HL-60 (cell line): ENCODE results near the gene ADAMTS17.

Experiments used
- CTCF ChIP-seq: IDR thresholded peaks from one replicate; pipeline ENCODE4 v1.5.1; 2011; ENCODE audit warnings: low read length, control low read depth, inconsistent platforms; ENCODE audit not compliant: insufficient read depth
- GABPA ChIP-seq: IDR thresholded peaks from 2 replicates; pipeline ENCODE4 v1.6.1; 2012; ENCODE audit warnings: low read depth
- POLR2AphosphoS5 ChIP-seq: IDR thresholded peaks from 2 replicates; pipeline ENCODE4 v1.6.1; 2012; ENCODE audit warnings: low read depth
- REST ChIP-seq: IDR thresholded peaks from 2 replicates; pipeline ENCODE4 v1.6.1; 2012; ENCODE audit warnings: low read depth; ENCODE audit not compliant: insufficient replicate concordance
- SPI1 ChIP-seq: IDR thresholded peaks from 2 replicates; pipeline ENCODE4 v1.6.1; 2012; ENCODE audit warnings: low read depth, mild to moderate bottlenecking, borderline replicate concordance

- TF ChIP-seq CTCF (no peak), SPI1 (no peak), POLR2AphosphoS5 (no peak), REST (no peak), GABPA (no peak)
Measured at GRCh38 chr15:100192097-100193080, 149.4 kb downstream of the ADAMTS17 start.
